ENCODE results near the gene LARGE1.

DNA sequence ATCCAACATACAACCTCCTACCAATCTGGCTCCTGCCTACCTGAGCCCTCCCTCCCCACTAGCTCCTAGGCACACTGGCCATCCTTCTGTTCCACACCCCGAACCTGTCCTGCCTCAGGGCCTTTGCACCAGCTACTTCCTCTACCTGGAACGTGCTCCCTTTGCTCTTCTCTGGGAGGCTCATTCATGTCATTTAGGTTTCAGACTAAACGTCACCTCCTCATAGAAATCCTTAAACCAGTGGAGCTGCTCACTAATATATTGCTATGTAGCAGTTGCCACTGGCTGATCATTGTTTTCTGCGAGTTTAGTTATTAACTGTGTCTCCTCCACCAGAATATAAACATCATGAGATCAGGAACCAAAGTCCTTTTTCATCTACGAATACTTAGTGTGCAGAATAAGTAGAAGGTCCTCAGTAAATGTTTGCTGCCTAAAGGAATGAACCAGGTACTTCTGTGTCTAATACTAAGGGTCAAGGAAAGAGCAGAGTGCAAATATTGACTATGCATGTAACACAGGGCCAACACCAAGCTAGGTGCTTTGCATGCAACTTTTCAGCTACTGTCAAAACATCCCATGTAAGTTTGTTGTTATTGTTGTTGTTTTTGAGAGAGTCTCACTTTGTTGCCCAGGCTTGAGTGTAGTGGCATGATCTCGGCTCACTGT, 584.5 kb downstream of the LARGE1 start:
- TF ChIP-seq EZH2 (IDR thresholded peaks at IDR 0.05; ENCODE audit: insufficient read depth, poor library complexity, severe bottlenecking) (no peak), EZH2phosphoT487 (IDR thresholded peaks at IDR 0.05; ENCODE audit: insufficient read depth, low read depth) (no peak)

Measured in GM23248 (cell line).